ENCODE data around the gene ADO. TPM values are rescaled to one million over a fixed set of nuclear protein-coding genes. Genes with fewer than 3 reads are reported as not detected.

Gene ADO
- total and polyA plus RNA-seq, 3 donors from 2014 or later = 65.9 to 93.9 (median 87.8) TPM

DNA sequence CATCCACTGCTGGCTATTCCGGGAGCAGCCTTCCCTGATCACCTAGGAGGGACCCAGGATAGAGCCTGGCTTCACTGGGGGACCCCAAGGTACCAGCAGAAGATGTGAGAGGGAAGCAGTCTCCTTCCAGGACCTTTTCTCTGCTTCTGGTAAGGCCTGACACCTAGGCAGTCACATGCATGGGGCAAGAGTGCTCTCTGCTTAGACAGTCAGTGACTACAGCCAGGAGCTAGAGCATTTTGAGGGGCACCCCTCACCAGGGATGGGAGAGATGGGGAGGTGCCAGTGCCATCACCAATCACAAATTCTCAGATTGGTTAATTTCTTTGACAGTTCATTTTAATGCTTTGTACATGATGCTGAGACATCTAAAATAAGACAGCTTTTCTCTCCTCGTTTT lies 13.9 kb upstream of the ADO start:
- no peaks in the 10 kb centered on the region for H3K27me3 ChIP-seq
- no peaks in the 10 kb centered on the region for H3K9me3 ChIP-seq
- H3K4me1 ChIP-seq = peaks cover 14% of the 10 kb centered on the region
- intact Hi-C loops (cut with DNase I; ENCODE audit: low total_unique reads) = no loop called here
- no peaks in the 10 kb centered on the region for H3K36me3 ChIP-seq (ENCODE audit: low read depth, missing control alignments)
- no peak overlapping the region for H3K4me3 ChIP-seq
- no peak for TF ChIP-seq POLR2A (IDR thresholded peaks at IDR 0.05)
- TF ChIP-seq, protein P1, sequence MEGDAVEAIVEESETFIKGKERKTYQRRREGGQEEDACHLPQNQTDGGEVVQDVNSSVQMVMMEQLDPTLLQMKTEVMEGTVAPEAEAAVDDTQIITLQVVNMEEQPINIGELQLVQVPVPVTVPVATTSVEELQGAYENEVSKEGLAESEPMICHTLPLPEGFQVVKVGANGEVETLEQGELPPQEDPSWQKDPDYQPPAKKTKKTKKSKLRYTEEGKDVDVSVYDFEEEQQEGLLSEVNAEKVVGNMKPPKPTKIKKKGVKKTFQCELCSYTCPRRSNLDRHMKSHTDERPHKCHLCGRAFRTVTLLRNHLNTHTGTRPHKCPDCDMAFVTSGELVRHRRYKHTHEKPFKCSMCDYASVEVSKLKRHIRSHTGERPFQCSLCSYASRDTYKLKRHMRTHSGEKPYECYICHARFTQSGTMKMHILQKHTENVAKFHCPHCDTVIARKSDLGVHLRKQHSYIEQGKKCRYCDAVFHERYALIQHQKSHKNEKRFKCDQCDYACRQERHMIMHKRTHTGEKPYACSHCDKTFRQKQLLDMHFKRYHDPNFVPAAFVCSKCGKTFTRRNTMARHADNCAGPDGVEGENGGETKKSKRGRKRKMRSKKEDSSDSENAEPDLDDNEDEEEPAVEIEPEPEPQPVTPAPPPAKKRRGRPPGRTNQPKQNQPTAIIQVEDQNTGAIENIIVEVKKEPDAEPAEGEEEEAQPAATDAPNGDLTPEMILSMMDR (IDR thresholded peaks at IDR 0.05) = no peak
- WGBS, 2 donors = 80 to 83% methylated on average over 2 of the region's 2 CpGs
- H3K27ac ChIP-seq = peak overlapping the region in 1 of 2 donors; percentile 38
- DNase-seq = no peak

DNA sequence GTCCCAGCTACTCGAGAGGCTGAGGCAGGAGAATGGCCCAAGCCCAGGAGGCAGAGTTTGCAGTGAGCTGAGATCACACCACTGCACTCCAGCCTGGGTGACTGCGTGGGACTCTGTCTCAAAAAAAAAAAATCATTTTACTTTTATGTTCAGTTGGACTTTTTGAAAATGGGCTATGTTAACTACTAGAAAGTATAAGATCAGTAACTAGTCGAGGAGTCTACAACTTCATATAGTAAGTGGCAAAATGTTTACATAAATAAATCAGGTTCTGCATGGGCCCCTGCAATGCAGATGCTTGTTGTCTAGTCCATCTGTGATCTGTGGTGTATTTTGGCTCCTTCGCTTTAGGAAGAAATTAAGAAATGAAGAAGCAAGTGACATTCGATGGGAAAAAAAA lies 12.3 kb upstream of the ADO start:
- DNase-seq = no peak
- Histone ChIP-seq H3K36me3 (ENCODE audit: low read depth, missing control alignments) (no peaks in the 10 kb centered on the region), H3K4me3 (no peak overlapping the region), H3K27me3 (no peaks in the 10 kb centered on the region), H3K9me3 (no peaks in the 10 kb centered on the region), H3K4me1 (peaks cover 14% of the 10 kb centered on the region), H3K27ac (no peak overlapping the region)
- WGBS, 2 donors = 65 to 75% methylated on average over 5 of the region's 5 CpGs
- intact Hi-C loops (cut with DNase I; ENCODE audit: low total_unique reads) = no loop called here
- TF ChIP-seq, protein P1 (IDR thresholded peaks at IDR 0.05) = no peak
- TF ChIP-seq POLR2A (IDR thresholded peaks at IDR 0.05) = no peak

DNA sequence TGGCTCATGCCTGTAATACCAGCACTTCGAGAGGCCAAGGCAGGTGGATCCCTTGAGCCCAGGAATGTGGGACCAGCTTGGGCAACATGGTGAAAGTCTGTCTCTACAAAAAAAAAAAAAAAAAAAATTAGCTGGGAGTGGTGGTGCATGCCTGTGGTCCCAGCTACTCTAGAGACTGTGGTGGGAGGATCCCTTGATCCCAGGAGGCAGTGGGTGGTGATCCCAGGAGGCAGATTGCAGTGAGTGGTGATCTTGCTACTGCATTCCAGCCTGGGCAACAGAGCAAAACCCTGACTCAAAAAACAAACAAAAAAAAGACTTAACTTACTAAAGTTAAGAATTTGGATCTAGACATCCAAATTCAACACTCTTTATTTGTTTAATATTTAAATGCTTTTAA lies 10.2 kb upstream of the ADO start:
- H3K4me3 ChIP-seq = no peak overlapping the region
- H3K36me3 ChIP-seq (ENCODE audit: low read depth, missing control alignments) = no peaks in the 10 kb centered on the region
- no peaks in the 10 kb centered on the region for H3K9me3 ChIP-seq
- TF ChIP-seq POLR2A (IDR thresholded peaks at IDR 0.05) = no peak
- TF ChIP-seq, protein P1 (IDR thresholded peaks at IDR 0.05) = no peak
- no peak for DNase-seq
- peaks cover 12% of the 10 kb centered on the region for H3K4me1 ChIP-seq
- intact Hi-C loops (cut with DNase I; ENCODE audit: low total_unique reads) = no loop called here
- H3K27ac ChIP-seq = peak overlapping the region in 1 of 2 donors; percentile 32
- WGBS, 2 donors = 65 to 70% methylated on average over 1 of the region's 1 CpG
- no peaks in the 10 kb centered on the region for H3K27me3 ChIP-seq

DNA sequence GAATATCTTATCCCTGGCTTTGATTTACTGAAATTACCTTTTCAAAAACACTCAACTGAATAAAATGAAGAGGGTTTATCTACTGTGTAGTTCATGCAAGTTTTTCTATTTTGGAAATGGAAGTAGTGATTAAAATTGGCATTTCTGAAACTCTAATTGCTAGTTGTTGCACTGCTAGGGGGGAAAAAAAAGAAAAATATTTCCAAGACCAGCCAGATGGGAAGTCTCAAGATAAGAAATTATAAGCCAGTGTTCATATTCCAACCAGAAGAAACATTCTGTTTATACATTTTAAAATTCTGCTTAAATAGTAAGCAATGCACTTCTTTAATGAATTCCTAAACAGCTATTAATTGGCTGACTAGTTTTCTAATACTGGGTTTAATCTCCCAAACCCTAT lies 9.4 kb upstream of the ADO start:
- H3K36me3 ChIP-seq (ENCODE audit: low read depth, missing control alignments) = no peaks in the 10 kb centered on the region
- H3K27ac ChIP-seq = peak overlapping the region in 1 of 2 donors; percentile 32
- intact Hi-C loops (cut with DNase I; ENCODE audit: low total_unique reads) = no loop called here
- peaks cover 5% of the 10 kb centered on the region for H3K4me1 ChIP-seq
- H3K9me3 ChIP-seq = no peaks in the 10 kb centered on the region
- no peak overlapping the region for H3K4me3 ChIP-seq
- no peaks in the 10 kb centered on the region for H3K27me3 ChIP-seq
- no peak for DNase-seq
- no peak for TF ChIP-seq POLR2A (IDR thresholded peaks at IDR 0.05)
- TF ChIP-seq, protein P1 (IDR thresholded peaks at IDR 0.05) = no peak

DNA sequence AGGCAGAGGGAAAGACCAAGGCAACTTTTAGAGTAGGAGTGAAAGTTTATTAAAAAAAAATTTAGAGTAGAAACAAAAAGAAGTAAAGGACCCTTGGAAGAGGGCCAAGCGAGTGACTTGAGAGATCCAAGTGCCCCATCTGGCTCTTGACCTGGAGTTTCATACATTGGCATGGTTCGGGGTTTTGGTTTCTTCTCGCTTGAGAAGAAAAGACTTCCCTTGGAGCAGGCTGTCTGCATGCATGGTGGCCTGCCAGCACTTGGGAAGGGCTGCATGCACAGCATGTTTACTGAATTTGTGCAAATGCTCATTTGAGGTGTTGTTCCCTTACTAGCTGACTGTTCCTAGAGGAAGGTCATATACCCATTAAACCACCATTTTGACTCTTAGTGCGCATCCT lies 8.8 kb upstream of the ADO start:
- Histone ChIP-seq H3K4me3 (no peak overlapping the region), H3K36me3 (ENCODE audit: low read depth, missing control alignments) (no peaks in the 10 kb centered on the region), H3K9me3 (no peaks in the 10 kb centered on the region), H3K4me1 (no peaks in the 10 kb centered on the region), H3K27me3 (no peaks in the 10 kb centered on the region), H3K27ac (peak overlapping the region in 1 of 2 donors; percentile 32)
- 58 to 77% methylated on average over 4 of the region's 4 CpGs for WGBS, 2 donors
- intact Hi-C loops (cut with DNase I; ENCODE audit: low total_unique reads) = no loop called here
- TF ChIP-seq POLR2A (IDR thresholded peaks at IDR 0.05) = no peak
- TF ChIP-seq, protein P1 (IDR thresholded peaks at IDR 0.05) = no peak
- DNase-seq = no peak

Data from testis (tissue), 3 donors.